Measurements from ENCODE around the gene FGF18.
A peak's percentile ranks its signal among the peaks of the same experiment; 100 is the strongest.

The FGF18 gene

DNA sequence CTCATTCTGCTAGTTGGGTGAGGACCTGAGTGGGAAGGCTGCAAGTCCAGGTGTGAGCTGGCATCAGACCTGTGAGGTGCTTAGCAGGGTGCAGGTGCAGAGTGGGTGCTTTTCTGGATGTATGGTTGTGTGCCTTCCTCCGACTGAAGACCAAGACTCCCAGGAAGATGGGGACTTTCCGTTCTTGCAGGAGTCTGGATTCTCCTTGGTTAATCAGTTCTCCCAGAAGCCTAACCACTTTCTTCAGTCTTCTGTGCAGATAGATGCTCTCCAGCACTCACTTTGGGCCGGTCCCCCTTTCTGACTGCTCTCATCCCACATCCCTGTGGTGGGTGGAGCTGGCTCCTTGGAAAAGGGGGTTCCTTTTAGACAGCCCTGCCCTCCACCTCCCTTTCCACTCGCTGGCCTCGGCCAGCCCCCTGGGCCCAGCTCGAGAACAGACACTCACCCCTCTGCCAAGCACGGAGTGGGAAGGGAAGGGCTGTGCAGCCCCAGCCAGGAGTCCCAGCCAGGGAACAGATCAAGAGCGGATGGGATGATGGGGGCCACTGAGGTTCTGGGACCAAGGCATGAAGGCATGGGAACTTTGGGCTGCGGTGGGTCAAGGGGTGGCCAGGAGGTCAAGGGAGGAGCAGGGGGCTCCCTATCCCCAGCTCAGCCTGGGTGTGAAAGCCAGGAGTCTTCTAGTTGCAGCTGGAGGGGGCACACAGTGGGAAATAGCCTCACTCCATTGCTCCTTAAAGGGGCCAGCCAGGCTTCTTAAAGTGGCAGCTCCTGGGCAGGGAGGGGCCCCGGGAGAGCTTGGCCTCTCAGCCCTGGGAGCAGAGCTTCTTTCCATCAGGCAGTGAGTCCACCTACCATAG lies 62.4 kb downstream of the FGF18 start:
- H3K4me3 ChIP-seq = no peak overlapping the region
- no peak for DNase-seq (ENCODE audit: low spot score)
- H3K27ac ChIP-seq = no peak overlapping the region
- no peak for TF ChIP-seq CTCF (IDR thresholded peaks at IDR 0.05)

DNA sequence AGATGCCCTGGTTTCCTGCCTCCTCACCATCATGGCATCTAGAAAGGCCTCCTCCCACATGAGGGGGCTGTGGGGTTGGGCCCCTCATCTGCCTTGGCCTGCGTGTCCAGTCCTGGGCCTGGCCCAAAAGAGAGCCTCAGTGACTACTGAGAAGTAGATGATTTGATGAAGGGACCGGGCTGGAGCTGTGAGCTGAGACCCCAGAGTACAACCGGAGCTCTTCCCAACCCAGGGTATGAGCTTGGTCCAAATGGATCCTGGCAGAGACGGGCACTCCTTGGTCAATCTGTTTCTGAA lies 62.9 kb downstream of the FGF18 start:
- no peak for TF ChIP-seq CTCF (IDR thresholded peaks at IDR 0.05)

DNA sequence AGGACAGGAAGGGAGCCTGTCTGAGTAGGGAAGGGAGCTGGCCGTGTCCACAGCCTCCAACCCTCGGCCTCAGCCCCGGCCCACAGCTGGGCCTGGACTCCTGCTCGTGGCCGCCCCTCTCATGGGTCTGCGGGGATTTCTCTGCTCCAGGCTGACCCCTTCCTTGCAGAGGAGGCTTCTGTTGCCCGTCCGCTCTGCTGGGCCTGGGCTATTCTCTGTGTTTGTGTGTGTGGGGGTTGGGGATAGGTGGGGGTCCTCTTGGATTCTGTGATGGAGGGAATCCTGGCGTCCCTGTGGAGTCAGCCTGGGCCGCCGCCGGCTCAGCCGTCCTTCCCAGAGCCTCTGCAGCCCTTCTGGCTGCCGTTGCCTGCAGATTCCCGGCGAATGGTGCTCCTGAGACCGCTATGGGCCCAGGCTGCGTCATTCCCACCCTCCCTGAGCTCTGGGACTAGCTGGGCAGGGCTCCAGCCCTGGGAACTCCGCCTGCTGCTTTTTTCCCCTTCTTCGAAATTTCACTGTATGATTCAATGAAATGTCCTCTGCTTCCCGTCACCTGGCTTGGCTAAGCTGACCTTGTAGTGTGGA lies 64.2 kb downstream of the FGF18 start:
- Histone ChIP-seq H3K27ac (peak overlapping the region; percentile 47 to 72), H3K4me3 (no peak overlapping the region)
- TF ChIP-seq CTCF (IDR thresholded peaks at IDR 0.05) = no peak
- peak; percentile 89 for DNase-seq (ENCODE audit: low spot score)

More for the DNA sequence above, 62.9 kb downstream of the FGF18 start:
- DNase-seq (ENCODE audit: low spot score) = no peak
- Histone ChIP-seq H3K27ac (no peak overlapping the region), H3K4me3 (no peak overlapping the region)

GRCh38 chr5:171484460-171484899 lies 65.0 kb downstream of the FGF18 start:
- no peak for DNase-seq (ENCODE audit: low spot score)
- peak; percentile 51 for TF ChIP-seq CTCF (IDR thresholded peaks at IDR 0.05)
- peak overlapping the region in 1 of 2 donors; percentile 72 for H3K27ac ChIP-seq
- H3K4me3 ChIP-seq = no peak overlapping the region

DNA sequence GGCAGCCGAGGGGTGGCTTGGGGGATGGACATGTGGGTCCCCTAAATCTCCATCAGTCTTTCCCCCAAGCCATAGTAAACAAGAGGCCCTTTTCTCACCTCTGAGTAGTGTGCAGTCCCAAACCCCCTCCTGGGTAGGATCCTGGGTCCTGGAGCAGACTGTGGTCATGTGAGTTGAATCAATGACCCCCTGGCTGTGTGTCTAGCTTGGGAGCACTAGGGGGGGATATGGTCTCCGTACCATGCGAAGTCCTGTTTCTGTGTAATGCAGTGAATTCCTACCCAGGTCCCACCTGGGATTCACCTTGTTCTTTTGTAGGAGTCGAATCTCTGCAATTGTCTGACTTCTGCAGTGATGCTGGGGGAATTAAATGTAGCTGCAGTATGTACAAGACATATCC lies 66.2 kb downstream of the FGF18 start:
- no peak for DNase-seq (ENCODE audit: low spot score)
- H3K4me3 ChIP-seq = no peak overlapping the region
- TF ChIP-seq CTCF (IDR thresholded peaks at IDR 0.05) = no peak
- H3K27ac ChIP-seq = no peak overlapping the region

- no peak overlapping the region for H3K27ac ChIP-seq
- no peak overlapping the region for H3K4me3 ChIP-seq
- no peak for TF ChIP-seq CTCF (IDR thresholded peaks at IDR 0.05)
- no peak for DNase-seq (ENCODE audit: low spot score)
Measured at GRCh38 chr5:171486613-171487012, 67.2 kb downstream of the FGF18 start.

DNA sequence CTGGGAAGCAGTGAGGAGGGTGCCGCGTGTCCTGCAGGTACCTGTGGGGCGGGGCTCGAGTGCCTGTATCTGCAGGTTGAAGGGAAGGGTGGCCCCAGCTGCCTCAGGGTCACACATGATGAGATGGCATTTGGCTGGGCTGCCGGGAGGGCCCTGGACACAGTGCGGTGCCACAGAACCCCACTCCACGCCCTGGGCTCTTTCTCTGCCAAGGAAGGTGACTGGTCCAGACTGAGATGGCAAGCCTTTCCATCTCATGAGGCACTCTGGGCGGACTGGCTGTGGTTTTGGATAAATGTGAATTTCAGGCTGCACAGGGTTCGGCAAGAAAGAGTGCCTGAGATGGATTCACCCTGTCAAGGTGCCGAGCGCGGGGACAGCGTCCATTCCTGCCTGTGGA lies 69.4 kb downstream of the FGF18 start:
- Histone ChIP-seq H3K4me3 (no peak overlapping the region), H3K27ac (no peak overlapping the region)
- no peak for DNase-seq (ENCODE audit: low spot score)
- TF ChIP-seq CTCF (IDR thresholded peaks at IDR 0.05) = no peak

Data from coronary artery (tissue), 2 donors.